HepG2 (cell line): ENCODE results near the gene TBX10.

ENCODE experiments used
- CHD2 ChIP-seq: IDR thresholded peaks from 2 replicates; pipeline ENCODE4 v1.6.1; 2011; ENCODE audit warnings: low read depth, low read length, improper control_type of control experiment
- FOSL2 ChIP-seq: sonication (generic); formaldehyde crosslinking; IDR thresholded peaks from 2 replicates; pipeline ENCODE4 v1.4.0; 2020; ENCODE audit warnings: missing genetic modification reagents
- HOMEZ ChIP-seq: IDR thresholded peaks from 2 replicates; pipeline ENCODE4 v1.6.1; 2016; ENCODE audit warnings: low read depth
- JUND ChIP-seq: sonication (generic); formaldehyde crosslinking; IDR thresholded peaks from 2 replicates; pipeline ENCODE4 v1.8.0; 2022; ENCODE audit warnings: mild to moderate bottlenecking, missing genetic modification reagents
- NFKBIZ ChIP-seq: IDR thresholded peaks from 2 replicates; pipeline ENCODE4 v1.6.1; 2018; ENCODE audit warnings: missing genetic modification reagents, missing compliant biosample characterization
- POLR2A ChIP-seq, 2 experiments: IDR thresholded peaks; 2 replicates each; pipeline ENCODE4 v1.6.1; 2011; ENCODE audit warnings: low read depth in 2 of 2, low read length in 2 of 2, mild to moderate bottlenecking in 1 of 2, moderate library complexity in 1 of 2; ENCODE audit not compliant: insufficient read depth in 1 of 2
- RBFOX2 ChIP-seq: fragments of 200-400 bp; formaldehyde crosslinking; IDR thresholded peaks from 2 replicates; pipeline ENCODE4 v1.6.1; 2017; ENCODE audit warnings: low read depth, mild to moderate bottlenecking, low read length
- REPIN1 ChIP-seq: sonication (generic); formaldehyde crosslinking; IDR thresholded peaks from 2 replicates; pipeline ENCODE4 v1.8.0; 2022; ENCODE audit warnings: missing genetic modification reagents, low read depth, mild to moderate bottlenecking, borderline replicate concordance
- TEAD2 ChIP-seq: sonication (generic); formaldehyde crosslinking; IDR thresholded peaks from 2 replicates; pipeline ENCODE4 v1.9.0; 2021; ENCODE audit warnings: missing genetic modification reagents
- TP53 ChIP-seq: sonication (generic); formaldehyde crosslinking; conservative IDR thresholded peaks from 2 replicates; pipeline ENCODE4 v1.4.0; 2020; ENCODE audit warnings: missing genetic modification reagents
- ZNF101 ChIP-seq: sonication (generic); formaldehyde crosslinking; IDR thresholded peaks from 2 replicates; pipeline ENCODE4 v1.4.0; 2020; ENCODE audit warnings: mild to moderate bottlenecking, low read depth, missing genetic modification reagents, borderline replicate concordance
- ZNF549 ChIP-seq: sonication (generic); formaldehyde crosslinking; IDR thresholded peaks from 2 replicates; pipeline ENCODE4 v1.5.0; 2020; ENCODE audit warnings: missing genetic modification reagents
- ZNF83 ChIP-seq: sonication (generic); formaldehyde crosslinking; IDR thresholded peaks from 2 replicates; pipeline ENCODE4 v1.4.0; 2020; ENCODE audit warnings: missing genetic modification reagents, mild to moderate bottlenecking, borderline replicate concordance

GRCh38 chr11:67615728-67616430 is 23.7 kb downstream of the TBX10 start:
- no peak for TF ChIP-seq CHD2
- no peak for TF ChIP-seq ZNF83 (CRISPR knock-in tag)
- no peak for TF ChIP-seq REPIN1 (CRISPR knock-in tag)
- no peak for TF ChIP-seq NFKBIZ (CRISPR knock-in tag)
- TF ChIP-seq FOSL2 (CRISPR knock-in tag), result no peak
- no peak for TF ChIP-seq TEAD2 (CRISPR knock-in tag)
- no peak for TF ChIP-seq HOMEZ (CRISPR knock-in tag)
- no peak for TF ChIP-seq ZNF549 (CRISPR knock-in tag)
- TF ChIP-seq ZNF101 (CRISPR knock-in tag), result no peak
- TF ChIP-seq RBFOX2, result no peak
- TF ChIP-seq TP53 (CRISPR knock-in tag), result no peak
- TF ChIP-seq JUND (CRISPR knock-in tag), result no peak
- no peak for TF ChIP-seq POLR2A (IDR thresholded peaks at IDR 0.05; ENCODE audit: insufficient read depth in 1 of 2, low read depth in 2 of 2, low read length in 2 of 2)
